NCI-H2227 treated with DMSO at 0.1 percent for 48 hours (cell line): ENCODE data around the gene DPM2.

ENCODE experiments used
- DNase-seq: peaks from one replicate; lab custom pipeline; 2025; lab: John Stamatoyannopoulos, UW

DPM2 gene

DNA sequence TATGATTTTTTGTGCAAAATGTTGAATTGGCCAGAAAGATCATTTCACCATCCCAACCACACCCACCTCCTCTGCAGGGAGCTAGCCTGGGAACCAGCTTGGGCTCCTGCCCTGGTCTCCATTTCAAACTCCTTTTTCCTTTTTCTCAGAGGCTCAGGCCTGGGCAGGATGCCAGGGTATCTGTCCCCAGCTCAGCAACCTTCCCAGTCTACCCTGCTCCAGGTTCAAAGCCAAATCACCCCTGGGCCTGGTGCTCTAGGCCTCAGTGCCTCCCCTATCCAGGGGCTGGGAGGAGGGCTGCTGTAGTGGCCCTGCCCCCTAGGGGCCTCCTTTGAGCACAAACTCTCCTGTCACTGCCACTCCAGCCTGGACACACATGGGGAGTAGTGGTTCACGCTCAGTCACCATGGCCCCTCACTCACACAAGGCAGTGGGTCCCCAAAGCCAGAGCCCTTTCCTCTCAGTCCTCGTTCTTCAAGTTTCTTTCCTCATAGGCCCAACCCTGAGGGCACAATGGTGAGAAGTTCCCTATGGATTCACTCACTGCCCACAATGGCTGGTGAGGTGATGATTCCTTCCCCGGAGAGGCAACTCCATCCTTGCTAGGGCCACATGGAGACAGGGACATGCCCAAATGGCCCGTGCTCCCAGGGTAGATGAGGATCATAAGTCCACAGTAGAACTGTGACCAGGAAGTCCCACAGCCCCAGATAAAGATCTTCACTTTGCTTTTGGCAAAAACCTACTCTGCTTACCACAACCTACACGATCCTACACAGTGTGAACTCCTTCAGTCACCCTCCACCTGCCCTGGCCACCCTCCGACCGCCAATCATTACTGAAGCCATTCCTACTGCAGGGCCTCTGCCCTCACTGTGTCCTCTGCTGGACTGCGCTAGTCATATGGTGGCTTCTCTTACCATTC is 19.2 kb downstream of the DPM2 start:
- DNase-seq = no peak

- no peak for DNase-seq
These were observed 20.1 kb downstream of the DPM2 start for GRCh38 chr9:127917603-127918002.

- DNase-seq = peak; percentile 65
These were observed 20.7 kb downstream of the DPM2 start, which contains the start of gene ST6GALNAC4 for GRCh38 chr9:127916720-127917581. Gene ST6GALNAC4, minus strand, starts transcription at chr9:127917041. Its CDS starts 622 bp downstream, at chr9:127916419.

DNA sequence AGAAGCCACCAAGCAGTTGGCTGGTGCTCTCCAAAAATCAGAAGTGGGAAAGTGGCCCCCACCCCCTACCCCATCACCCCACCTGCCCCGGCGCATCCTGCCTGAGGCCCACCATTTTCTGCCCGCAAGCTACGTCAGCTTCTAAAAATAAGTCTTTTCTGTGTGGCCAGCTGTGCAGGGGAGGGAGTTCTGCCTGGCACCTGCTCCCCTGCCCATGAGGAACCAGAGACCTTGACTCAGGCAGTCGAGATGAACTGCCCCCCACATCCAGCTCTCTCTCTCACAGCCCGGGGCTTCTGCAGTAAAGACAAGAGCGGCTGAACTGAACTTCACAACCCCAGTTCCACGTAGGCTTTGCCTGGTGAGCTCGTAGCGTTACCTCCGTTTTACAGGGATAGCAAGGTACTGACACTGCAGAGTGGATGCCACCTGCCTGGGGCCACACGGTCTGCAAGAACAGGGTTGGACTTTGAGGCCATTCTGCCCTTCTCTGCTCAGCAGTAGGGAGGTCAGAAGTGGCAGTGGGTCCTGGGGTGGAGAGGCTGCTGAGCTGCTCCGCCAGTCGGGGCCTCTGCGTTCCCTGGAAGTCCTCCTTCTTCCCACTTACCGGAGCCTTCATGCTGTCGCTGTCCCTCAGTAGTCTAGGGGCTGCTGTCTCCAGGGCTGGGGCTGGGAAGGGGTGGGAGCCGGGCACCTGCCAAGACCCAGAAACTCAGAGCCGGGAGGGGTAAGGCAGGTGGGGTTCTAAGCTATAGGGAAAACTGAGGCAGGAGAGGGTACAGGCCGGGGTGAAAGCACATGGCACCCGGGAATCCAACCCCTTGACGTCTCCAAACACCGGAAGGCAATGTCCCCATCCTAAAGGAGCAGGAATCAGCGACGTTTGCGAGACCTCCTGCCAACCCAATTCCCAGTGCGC is 21.6 kb downstream of the DPM2 start:
- no peak for DNase-seq

DNA sequence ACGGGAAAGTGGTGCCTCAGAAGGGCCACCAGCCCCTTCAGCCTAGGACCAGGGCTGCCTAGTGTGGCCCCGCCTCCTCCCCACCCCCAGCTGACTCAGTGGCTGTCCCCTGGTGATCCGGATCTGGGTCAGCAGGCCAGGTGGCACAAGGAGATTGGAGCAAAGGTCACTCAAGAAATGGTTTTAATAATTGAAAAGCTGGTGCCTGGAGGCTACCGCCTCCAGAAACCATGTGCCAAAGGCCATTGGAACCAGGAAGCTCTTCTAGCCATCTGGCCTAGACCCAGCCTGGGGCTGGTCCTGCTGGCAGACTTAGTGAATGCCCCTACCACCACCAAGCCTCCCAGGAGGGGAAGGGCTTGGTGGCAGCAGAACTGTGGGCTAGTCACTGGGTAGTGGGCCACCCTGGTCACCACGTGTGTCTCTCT is 22.3 kb downstream of the DPM2 start:
- DNase-seq = no peak

DNA sequence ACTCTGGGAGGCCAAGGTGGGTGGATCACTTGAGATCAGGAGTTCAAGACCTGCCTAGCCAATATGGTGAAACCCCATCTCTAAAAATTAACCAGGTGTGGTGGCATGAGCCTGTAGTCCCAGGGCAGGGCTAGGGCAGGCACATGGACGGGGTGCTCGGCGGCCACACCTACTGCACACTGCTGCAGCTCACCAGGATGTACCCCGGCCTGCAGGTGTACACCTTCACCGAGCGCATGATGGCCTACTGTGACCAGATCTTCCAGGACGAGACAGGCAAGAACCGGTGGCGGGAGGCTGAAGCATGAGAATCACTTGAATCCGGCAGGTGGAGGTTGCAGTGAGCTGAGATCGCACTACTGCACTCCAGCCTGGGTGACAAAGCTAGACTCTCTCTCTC is 24.0 kb downstream of the DPM2 start:
- DNase-seq = no peak

GRCh38 chr9:127912882-127913281 is 24.8 kb downstream of the DPM2 start:
- no peak for DNase-seq

GRCh38 chr9:127912296-127912695 is 25.4 kb downstream of the DPM2 start:
- no peak for DNase-seq

- peak; percentile 6 for DNase-seq
These were observed 26.9 kb downstream of the DPM2 start for GRCh38 chr9:127910613-127911205.

DNA sequence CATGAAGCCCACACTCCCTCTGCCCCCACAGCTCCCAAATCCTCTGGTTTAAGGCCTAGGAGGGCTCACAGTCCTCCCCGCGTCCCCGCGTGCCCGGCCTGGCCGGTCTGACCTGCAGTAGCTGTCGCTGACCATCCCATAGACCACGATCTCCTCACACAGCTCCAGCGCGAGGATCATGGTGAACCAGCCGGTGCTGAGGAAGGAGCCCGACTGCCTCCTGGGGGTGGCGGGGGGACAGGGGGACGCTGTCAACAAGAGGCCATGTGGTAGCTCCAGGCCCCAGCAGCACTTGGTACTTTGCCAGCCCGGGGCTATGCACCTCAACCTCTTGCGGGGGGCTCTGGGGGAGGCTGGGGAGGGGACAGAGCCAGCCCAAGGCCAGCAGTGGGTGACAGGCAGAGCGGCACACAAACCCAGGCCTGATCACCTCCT is 27.8 kb downstream of the DPM2 start:
- DNase-seq = no peak

GRCh38 chr9:127908660-127908926 is 29.1 kb downstream of the DPM2 start:
- DNase-seq = no peak

DNA sequence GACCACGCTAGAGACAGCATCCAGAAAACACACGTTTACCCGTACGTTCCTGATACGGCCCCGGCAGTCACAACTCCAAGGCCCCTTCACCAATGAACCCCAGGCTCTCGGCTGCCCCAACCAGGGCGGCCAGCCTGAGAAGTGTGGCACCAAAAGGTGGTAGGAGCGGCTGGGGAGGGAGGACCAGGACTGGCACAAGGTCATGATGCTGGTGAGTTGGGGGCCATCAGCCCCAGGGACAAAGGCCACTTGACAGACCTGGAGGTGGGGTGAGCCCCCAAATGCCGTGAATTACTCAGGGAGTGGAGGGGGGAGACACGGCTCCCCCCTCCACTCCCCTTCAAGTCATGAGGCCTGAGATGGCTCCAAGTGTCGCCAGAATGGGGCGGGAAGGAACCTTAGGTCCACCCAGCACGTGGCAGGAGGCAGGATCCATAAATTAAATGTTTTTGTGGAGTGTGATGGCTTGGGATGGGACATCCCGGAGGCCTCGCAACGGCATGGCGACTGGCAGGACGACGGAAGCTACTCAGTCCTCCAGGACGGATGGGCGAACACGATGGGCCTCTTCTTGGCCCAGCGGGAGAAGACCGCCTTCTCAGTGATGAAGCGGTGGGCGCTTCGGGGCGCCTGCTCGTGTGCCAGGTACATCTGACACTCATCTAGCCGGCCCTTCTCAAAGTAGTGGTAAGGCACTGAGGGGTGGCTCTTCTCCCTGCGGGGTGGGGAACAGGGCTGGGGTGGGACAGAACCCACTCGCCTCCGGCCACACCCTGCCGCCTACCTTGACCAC is 29.6 kb downstream of the DPM2 start:
- DNase-seq = no peak

GRCh38 chr9:127905788-127906191 is 31.9 kb downstream of the DPM2 start:
- no peak for DNase-seq

DNA sequence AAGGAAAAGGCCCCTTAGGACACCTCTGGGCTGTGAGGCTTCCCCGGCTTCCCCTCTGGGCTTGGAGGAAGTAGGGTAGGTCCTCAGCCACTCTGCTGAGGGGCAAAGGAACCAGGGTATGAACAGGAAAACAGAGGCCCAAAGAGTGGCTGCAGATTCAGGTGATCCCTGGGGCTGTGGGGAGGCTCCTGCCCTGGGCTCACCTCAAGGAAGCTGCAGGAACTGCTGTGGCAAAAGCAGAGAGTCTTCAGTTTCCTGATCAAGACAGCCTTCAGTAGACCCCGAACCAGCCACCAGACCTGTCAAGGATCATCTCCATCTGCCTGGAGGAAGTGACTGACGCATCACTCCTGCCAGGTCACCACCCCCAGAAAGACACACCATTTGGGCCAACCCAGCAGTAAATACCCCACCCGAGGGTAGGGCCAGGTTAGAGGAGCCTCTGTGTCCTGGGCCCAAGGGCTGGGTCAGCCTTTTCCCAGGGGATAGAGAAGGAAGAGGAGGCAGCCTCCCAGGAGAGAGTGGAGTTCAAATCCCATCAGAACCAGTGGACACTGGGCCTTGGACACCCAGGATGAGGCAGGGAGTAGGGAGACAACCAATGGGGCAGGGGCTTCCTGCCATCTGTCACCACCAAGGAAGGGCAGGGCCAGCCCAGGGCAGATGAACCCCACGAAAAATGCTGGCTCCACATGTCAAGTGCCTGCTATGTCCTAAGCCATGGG is 32.5 kb downstream of the DPM2 start:
- DNase-seq = no peak

DNA sequence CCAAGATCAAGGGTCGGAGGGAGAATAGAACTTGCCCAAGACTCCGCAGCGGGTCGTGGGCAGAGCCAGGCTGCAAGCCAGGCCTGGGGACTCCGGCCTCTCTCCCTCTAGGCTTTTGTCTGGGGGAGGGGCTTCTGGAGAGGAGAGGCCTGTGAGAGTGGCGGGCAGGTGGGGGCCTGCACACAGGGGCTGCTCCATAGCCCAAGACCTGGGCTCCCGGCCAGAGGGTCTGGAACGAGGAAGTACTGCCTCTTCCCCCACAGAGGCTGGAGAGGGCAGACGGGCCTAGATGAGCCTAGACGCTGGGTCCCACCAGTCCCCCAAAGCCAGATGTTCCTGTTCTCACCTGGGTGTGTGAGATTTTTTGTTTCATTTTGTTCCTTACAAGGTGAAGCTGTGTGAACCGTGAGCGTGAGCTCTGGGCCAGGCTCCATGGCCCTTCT is 33.1 kb downstream of the DPM2 start:
- no peak for DNase-seq

DNA sequence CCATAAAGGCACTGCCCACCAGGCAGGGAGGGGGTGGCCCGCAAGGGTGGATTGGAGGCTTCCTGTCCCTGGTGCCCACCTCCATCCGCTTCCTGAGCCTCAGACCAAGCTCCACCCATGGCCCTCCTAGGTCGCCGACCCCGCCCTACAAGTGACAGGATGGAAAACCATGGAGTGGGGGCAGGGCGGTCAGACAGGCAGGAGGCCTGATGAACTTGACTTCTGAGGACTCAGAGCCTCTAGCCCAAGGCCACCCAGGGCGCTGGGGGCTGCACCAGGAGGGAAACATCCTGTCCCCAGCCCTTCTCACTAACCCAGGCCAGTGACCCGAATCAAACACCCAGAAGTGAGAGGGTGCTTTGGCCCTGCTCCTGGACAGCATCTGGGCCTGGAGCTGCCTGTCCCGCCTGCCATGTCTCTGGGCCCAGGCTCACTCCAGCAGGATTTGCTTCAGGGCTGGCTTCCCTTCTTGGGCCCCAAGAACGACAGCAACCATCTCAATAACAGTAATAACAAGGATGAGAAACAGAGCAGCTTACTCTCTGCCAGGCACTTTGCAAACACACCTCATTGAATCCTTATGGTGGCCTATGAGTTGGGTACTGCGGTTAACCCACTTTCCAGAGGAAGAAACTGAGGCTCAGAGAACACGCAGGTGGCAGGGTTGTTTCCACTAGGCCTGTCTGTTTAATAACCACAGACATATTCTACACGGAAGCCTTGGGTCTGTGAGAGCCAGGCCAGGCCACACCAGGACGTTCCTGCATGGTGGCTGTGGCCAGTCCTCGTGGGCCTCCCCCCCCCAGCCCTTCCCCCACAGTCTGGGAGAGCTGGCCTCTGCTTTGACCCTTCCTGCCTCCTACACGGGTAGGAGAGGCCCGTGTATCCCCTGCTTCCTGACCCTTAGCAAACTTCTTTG is 33.8 kb downstream of the DPM2 start:
- no peak for DNase-seq

DNA sequence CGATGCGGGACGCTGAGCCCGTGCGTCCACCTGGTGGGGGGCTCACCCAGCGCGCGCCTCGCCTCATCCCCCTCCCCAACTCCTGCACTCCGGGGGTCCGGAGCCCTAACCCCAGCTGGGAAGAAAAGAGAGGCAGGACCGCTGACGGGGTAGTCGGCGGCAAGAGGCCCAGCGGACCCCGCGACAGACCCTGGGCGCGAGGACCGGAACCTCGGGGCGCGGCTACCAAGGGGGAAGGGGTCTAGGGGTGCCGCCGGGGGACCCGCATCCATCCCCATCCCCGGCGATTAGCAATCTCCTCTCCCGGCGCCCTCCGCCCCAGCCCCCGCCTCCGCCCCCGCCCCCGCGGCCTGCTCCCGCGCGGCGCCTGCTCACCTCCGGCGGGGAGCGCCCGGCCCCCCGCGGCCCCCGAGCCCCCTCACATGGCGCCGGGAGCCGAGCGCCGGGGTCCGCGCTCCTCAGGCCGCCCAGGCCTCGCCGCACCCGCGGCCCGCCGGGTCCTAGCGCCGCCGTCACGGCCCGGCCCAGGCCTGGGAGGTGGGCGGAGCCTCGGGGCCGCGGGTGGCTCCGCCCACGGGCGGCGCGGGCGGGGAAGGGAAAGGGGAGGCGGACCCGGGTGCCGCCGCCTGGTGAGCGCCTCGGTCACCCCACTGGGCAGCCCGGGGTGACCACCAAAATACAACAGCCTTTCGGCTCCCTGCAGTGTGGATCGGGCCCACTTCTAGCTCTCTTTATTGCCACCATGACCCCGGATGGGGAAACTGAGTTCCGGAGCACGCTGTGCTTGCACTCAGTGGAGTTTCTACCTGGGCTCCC is 38.3 kb downstream of the DPM2 start, which contains the start of gene ST6GALNAC6:
Gene ST6GALNAC6 (minus strand): TSS at position 476 of the 816 bp plus-strand sequence. CDS start 1,622 bp downstream, outside the sequence.
- DNase-seq = peak; percentile 11
